ENCODE data around the gene MMP24OS.
A peak's percentile ranks its signal among the peaks of the same experiment; 100 is the strongest.

The MMP24OS gene

GRCh38 chr20:35251613-35251940 is 26.3 kb downstream of the MMP24OS start:
- DNase-seq (ENCODE audit: low spot score): no peak

GRCh38 chr20:35248641-35249475 is 29.1 kb downstream of the MMP24OS start:
- DNase-seq (ENCODE audit: low spot score): no peak

- DNase-seq (ENCODE audit: low spot score): no peak
Measured at GRCh38 chr20:35246723-35247122, 31.2 kb downstream of the MMP24OS start.

GRCh38 chr20:35243986-35244385 is 33.9 kb downstream of the MMP24OS start:
- DNase-seq (ENCODE audit: low spot score): no peak

- DNase-seq (ENCODE audit: low spot score): no peak
Measured at GRCh38 chr20:35243317-35243716, 34.6 kb downstream of the MMP24OS start.

GRCh38 chr20:35240811-35241293 is 37.1 kb downstream of the MMP24OS start:
- no peak for DNase-seq (ENCODE audit: low spot score)

- no peak for DNase-seq (ENCODE audit: low spot score)
Measured at GRCh38 chr20:35240083-35240810, 37.7 kb downstream of the MMP24OS start.

GRCh38 chr20:35238735-35239134 is 39.2 kb downstream of the MMP24OS start:
- no peak for DNase-seq (ENCODE audit: low spot score)

GRCh38 chr20:35238170-35238569 is 39.8 kb downstream of the MMP24OS start:
- DNase-seq (ENCODE audit: low spot score): no peak

- peak; percentile 27 for DNase-seq (ENCODE audit: low spot score)
Measured at GRCh38 chr20:35237486-35237885, 40.4 kb downstream of the MMP24OS start.

- no peak for DNase-seq (ENCODE audit: low spot score)
Measured at GRCh38 chr20:35235881-35236280, 42.0 kb downstream of the MMP24OS start.

- DNase-seq (ENCODE audit: low spot score): peak; percentile 70
Measured at GRCh38 chr20:35232575-35232974, 45.3 kb downstream of the MMP24OS start.

GRCh38 chr20:35226884-35227681 is 50.8 kb downstream of the MMP24OS start:
- DNase-seq (ENCODE audit: low spot score): peak; percentile 83

All from GM03348 (cell line).